Lower lobe of right lung (tissue), 2 donors: ENCODE data around the gene ERN1. TPM values are rescaled to one million over a fixed set of nuclear protein-coding genes. Genes with fewer than 3 reads are reported as not detected.

ENCODE experiments used
- ATAC-seq, 2 donors: fragments of 200-7000 bp; cut with Tn5 transposase; one replicate each; pipeline ENCODE4 v1.9.1; 2020 to 2022; ENCODE audit warnings: mild to moderate bottlenecking in 2 of 2, moderate library complexity in 2 of 2
- DNase-seq: peaks from one replicate; pipeline ENCODE4 v3.0.0-alpha.2; 2020
- H3K27ac ChIP-seq: fragments of 200-600 bp; one replicate; pipeline ENCODE4 v1.8.0; 2022
- H3K27me3 ChIP-seq: fragments of 200-600 bp; one replicate; pipeline ENCODE4 v1.8.0; 2022; ENCODE audit warnings: low read depth
- H3K36me3 ChIP-seq: fragments of 200-600 bp; one replicate; pipeline ENCODE4 v1.8.0; 2022; ENCODE audit warnings: mild to moderate bottlenecking
- H3K4me1 ChIP-seq: fragments of 200-600 bp; one replicate; pipeline ENCODE4 v1.8.0; 2022
- H3K4me3 ChIP-seq: fragments of 200-600 bp; one replicate; pipeline ENCODE4 v1.8.0; 2022; ENCODE audit warnings: mild to moderate bottlenecking
- H3K9me3 ChIP-seq: fragments of 200-600 bp; one replicate; pipeline ENCODE4 v1.8.0; 2022
- CTCF ChIP-seq: fragments of 200-600 bp; IDR thresholded peaks from one replicate; pipeline ENCODE4 v1.8.0; 2022; ENCODE audit warnings: antibody characterized with exemption, mild to moderate bottlenecking
- intact Hi-C: fragments of 100-400 bp; cut with DNase I; formaldehyde crosslinking; loops from one replicate; pipeline ENCODE4 v1.11.0; 2022
- total RNA-seq: library from RNA; stranded (reverse); fragmentation: NEBNext Ultra II Directional; extraction: Animal tissue kit (Norgen Biotek cat#: 25700); gene quantifications from one replicate; pipeline ENCODE4 v1.2.1, GENCODE V29; 2021
- donor health status: DM: no; HTN: yes; CAD: no; lungs with severe emphysema.

The ERN1 gene
- total RNA-seq, 1 donor from 2014 or later, result 39.7 TPM

DNA sequence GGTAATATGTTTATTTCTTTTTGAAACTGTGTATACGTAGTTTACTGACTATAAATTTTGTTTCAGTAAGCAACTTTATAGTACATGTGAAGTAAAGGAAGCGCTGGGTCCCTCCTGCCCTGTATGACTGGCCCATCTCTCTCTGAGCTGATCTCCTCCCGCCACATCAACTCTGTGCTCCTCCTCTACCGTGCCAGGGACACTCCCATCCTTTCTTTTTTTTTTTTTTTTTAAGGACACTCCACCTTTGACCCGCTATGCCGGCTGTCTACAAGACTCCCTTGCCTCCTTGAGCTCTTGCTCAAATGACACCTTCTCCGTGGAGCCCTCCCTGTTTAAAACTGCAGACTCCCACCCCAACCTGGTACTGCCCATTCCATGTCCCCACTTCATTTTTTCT lies 35.5 kb downstream of the ERN1 start:
- Histone ChIP-seq H3K27ac (no peak overlapping the region), H3K4me1 (peaks cover 57% of the 10 kb centered on the region), H3K9me3 (no peaks in the 10 kb centered on the region), H3K4me3 (no peak overlapping the region), H3K36me3 (peaks cover 40% of the 10 kb centered on the region), H3K27me3 (no peaks in the 10 kb centered on the region)
- ATAC-seq, result no peak
- DNase-seq, result no peak
- no peak for TF ChIP-seq CTCF
- intact Hi-C loops, result no loop called here

- H3K27ac ChIP-seq, result no peak overlapping the region
- ATAC-seq, result peak in 1 of 2 donors; percentile 19
Measured at GRCh38 chr17:64092952-64093451, 36.9 kb downstream of the ERN1 start.

GRCh38 chr17:64092113-64092512 lies 37.8 kb downstream of the ERN1 start:
- no peak overlapping the region for H3K27ac ChIP-seq
- H3K36me3 ChIP-seq, result peaks cover 28% of the 10 kb centered on the region
- no peak for TF ChIP-seq CTCF
- H3K9me3 ChIP-seq, result no peaks in the 10 kb centered on the region
- H3K27me3 ChIP-seq, result no peaks in the 10 kb centered on the region
- peaks cover 62% of the 10 kb centered on the region for H3K4me1 ChIP-seq
- ATAC-seq, result peak in 1 of 2 donors; percentile 60
- H3K4me3 ChIP-seq, result no peak overlapping the region
- no peak for DNase-seq
- intact Hi-C loops, result no loop called here

More at GRCh38 chr17:64092952-64093451, 36.9 kb downstream of the ERN1 start:
- intact Hi-C loops, result no loop called here
- H3K4me1 ChIP-seq, result peaks cover 57% of the 10 kb centered on the region
- TF ChIP-seq CTCF, result no peak
- H3K4me3 ChIP-seq, result no peak overlapping the region
- H3K9me3 ChIP-seq, result no peaks in the 10 kb centered on the region
- no peak for DNase-seq
- H3K27me3 ChIP-seq, result no peaks in the 10 kb centered on the region
- H3K36me3 ChIP-seq, result peaks cover 37% of the 10 kb centered on the region

- Histone ChIP-seq H3K27me3 (no peaks in the 10 kb centered on the region), H3K27ac (no peak overlapping the region), H3K4me3 (no peak overlapping the region), H3K4me1 (peaks cover 57% of the 10 kb centered on the region), H3K9me3 (no peaks in the 10 kb centered on the region), H3K36me3 (peaks cover 23% of the 10 kb centered on the region)
- intact Hi-C loops, result no loop called here
- DNase-seq (no peak), ATAC-seq (no peak)
- TF ChIP-seq CTCF, result no peak
Measured at GRCh38 chr17:64091571-64091970, 38.4 kb downstream of the ERN1 start.

DNA sequence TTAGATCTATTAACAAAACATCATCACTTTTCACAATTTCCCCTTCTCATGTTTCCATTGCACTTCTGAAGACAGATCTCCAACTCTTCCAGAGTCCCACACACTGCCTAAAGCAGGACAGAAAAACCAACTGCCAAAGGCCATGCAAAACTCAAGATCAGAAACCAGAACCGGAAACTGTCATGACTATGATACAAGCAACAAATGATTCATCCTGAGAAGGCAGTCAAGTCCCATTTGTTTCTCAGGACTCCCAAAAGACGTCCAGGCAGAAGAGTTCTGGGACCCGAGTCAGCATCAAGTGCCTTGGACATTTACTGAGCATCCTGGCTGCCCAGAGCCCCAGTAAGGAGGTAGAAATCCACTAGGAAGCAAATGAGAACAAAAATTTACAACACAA lies 38.8 kb downstream of the ERN1 start:
- Histone ChIP-seq H3K27ac (no peak overlapping the region), H3K36me3 (peaks cover 18% of the 10 kb centered on the region), H3K4me1 (peaks cover 54% of the 10 kb centered on the region), H3K27me3 (no peaks in the 10 kb centered on the region), H3K9me3 (no peaks in the 10 kb centered on the region), H3K4me3 (no peak overlapping the region)
- intact Hi-C loops, result no loop called here
- no peak for DNase-seq
- no peak for ATAC-seq
- no peak for TF ChIP-seq CTCF

GRCh38 chr17:64090144-64090543 lies 39.8 kb downstream of the ERN1 start:
- H3K4me1 ChIP-seq, result peaks cover 54% of the 10 kb centered on the region
- no peak overlapping the region for H3K4me3 ChIP-seq
- TF ChIP-seq CTCF, result no peak
- H3K36me3 ChIP-seq, result peaks cover 13% of the 10 kb centered on the region
- no peaks in the 10 kb centered on the region for H3K27me3 ChIP-seq
- no peaks in the 10 kb centered on the region for H3K9me3 ChIP-seq
- intact Hi-C loops, result no loop called here
- no peak overlapping the region for H3K27ac ChIP-seq
- ATAC-seq, result no peak
- DNase-seq, result no peak
